MV-4-11 (cell line): ENCODE results near the gene BOD1.

Experiments
- DNase-seq: peaks from one replicate; lab custom pipeline; 2025; lab: John Stamatoyannopoulos, UW

The BOD1 gene

DNA sequence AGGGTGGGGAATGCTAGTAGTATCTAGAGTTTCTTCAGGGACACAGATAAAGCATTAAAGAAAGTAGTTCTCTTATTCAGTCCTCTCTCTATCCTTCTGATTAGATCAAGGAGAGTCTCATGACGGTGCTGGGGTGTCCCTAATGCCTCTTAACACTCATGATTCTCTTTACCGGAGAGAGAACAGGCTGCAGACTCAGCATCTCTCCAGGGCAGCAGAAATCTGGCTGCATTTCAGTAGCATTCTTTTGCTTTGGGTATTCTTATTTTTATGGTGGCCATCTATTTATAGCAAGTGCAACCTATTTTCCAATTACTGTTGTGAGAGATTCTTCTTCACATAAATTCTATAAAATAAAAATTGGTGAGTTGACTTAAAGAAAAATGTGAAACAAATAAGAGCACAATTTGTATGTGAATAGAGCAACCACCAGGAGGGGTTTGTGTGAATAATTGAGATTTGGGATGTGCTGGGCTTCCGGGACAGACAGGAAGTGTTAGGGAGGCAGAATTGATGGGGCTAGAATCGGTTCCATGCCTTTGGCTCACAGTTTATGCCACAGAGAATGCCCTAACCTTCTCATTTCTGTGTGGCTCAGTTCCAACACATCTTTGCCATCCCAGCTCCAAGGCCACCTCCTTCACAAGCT, 23.8 kb upstream of the BOD1 start:
- no peak for DNase-seq

DNA sequence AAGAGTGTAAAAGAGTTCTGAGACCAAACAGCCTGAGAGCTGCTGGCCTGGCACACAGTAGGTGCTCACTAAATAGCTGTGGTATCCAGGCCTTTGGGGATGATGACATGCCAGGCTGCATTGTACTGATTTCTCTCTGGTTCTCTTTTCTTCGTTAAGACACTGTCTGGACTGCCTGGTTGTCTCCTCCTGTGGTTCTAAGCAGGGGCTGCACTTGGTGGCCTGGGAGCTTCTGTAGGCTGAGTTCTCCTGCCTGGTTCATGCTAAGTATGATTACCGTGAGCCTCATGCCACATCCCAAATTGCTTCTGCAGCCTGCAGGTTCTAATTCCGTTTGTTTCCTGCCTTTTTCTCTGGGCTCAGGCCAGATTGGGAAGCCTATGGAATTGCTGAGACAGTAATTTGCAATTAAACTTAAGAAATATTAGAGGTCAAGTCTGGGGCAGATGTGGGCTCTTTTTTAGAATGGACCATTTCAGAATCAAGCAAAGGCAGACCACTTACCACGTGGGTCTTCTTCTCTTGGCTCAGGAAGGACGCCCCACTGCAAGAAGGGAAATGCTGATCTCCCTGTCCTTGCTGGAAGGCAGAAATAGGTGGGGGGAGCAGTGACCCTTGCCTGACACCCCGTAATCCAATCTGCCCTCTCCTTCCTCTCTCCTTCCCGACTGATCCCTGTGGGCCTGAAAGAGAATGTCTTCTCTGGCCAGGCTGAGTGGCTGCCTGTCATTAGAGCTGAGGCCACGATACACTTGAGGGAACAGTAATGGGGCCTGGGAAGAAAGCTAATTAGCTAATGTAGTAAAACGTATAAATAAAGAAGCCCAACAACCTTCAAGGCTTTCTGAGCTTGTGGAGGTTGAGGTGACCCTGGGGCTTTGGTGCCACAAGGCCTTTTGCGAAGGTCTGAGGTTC, 21.9 kb upstream of the BOD1 start:
- no peak for DNase-seq

DNA sequence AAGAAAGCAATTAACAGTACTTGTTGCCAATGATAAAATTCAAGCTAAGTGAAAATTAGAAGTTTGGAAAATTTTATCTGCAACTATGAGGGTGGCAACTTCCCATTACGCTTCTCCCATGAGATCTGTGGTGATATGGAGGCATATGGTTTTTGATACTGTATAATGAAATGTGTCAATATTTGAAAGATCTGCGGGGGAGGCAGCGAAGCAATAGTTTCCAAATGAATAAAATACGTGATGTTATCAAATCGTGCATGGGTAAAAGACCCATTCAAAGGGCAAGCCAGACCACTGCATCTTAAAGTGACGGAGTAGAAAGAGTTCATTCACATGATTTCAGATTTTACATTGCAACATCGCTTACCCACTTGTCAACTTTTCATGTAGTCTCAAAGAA, 20.9 kb upstream of the BOD1 start:
- DNase-seq = no peak

DNA sequence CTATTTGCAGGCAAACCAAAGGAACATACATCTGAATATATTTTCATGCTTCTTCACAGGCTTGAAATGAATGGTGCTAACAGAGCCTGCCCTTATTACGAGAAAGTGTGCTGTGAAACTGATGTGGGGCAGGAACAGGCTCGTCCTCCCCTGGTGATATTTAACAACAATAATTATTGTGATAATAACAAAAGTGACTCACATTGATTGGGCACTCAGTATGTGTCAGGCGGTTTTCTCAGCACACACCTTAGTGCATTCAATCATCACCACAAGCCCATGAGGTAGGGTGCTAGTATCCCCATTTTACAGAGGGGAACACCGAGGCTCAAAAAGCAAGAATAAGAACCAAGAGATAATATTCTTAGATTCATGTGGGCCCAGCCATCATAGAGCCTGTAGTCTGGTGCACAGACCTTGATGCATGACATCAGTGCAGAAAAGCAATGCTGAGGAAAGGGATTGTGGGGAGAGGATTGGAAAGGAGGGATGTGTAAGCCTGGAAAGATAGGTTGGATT, 18.1 kb upstream of the BOD1 start:
- DNase-seq = no peak

DNA sequence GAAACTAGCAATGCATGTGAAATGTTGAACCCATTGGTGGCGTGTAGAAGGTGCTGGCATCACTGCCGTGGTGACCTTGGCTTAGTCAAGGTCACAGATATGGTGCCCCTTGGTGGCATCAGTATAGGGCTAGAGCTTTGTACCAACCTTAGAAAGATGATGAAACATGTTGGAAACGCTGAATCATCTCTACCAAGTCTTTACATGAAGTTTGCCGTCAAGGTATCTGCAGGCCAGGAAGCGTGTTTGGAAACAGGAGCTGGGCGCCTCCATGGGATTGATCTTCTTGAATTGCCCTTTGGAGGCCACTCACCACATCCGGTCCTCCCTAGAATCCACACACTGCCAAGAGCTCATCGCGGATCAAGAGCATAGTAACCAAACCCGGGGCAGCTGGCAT, 16.9 kb upstream of the BOD1 start:
- DNase-seq = no peak

DNA sequence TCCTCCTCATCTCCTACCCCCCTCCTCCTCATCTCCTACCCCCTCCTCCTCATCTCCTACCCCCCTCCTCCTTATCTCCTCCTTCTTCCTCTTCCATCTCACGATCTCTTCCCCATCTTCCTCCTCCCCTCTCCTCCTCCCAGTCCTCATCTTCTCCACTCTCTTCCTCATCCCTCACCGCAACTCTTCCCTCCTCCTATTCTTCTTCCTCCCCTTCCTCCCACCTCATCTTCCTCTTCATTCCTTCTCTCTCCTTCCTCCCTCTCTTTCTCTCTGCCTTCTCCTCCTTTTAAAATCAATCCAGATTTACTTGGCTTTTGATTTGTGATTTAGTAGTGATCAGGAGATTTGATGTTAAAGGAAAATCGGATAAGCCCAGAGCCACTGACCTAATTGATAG, 15.0 kb upstream of the BOD1 start:
- no peak for DNase-seq

DNA sequence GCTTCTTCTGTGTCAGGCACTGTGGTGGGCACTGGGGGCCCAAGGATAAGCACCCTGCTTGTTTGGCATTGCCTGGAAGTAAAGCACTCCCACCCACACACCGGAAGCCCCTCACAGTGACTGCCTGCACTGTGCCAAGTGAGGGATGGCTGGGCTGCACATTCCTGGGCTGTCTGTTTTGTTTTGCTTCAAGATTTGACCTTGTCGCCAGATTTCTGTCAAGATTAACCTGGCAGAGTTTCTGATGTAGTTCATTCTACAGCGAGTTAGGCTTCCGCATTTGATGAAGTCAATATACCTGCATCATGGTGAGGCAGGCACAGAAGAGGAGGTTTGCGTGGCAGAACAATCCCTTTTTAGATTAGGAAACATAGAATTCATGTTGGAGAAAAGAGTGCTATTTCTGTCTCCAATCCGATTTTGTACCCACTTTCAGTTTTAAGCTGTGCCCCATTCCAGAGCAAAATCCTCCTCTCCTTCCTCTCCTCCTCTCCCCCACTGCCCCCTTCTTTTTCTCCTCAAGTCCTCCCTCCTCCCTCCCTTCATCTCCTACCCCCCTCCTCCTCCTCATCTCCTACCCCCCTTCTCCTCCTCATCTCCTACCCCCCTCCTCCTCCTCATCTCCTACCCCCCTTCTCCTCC, 14.4 kb upstream of the BOD1 start:
- DNase-seq = no peak

DNA sequence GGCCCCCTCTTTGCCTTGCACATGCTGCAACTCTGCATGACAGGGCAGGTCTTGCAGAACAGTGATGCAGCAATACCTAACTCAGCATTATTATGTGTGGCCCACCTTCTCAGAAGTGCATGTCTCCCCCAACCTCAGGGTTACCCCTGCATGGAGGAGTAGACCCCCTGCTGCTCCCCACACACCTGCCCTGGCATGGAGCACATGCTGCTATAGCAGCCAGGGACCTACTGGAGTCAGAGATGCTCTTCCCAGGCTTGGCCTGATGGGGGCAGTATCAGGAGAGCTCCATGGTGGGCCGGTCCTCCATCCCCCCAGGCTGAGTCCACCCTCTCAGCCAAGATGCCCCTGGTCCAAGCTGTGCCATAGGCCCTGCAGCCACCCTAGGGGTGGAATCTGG, 13.2 kb upstream of the BOD1 start:
- no peak for DNase-seq

DNA sequence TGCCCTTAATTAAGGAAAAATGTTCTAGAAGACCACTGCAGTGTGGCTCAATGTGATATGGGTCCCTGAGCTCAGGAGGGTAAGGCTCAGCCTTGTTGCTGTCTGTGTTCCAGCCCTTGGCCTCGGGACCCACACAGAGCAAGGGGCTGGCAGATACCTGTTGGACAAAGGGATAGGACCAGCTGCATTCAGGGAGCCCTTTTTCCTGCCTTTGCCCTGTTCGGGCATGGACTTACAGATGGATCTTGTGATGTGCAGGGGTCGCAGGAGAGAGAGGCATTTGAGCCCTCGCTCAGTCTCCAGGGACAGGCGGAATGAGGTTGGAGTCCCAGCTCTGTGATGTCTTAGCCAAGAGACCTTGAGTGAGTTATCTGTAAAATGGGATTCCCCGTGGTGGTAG, 12.1 kb upstream of the BOD1 start:
- no peak for DNase-seq

DNA sequence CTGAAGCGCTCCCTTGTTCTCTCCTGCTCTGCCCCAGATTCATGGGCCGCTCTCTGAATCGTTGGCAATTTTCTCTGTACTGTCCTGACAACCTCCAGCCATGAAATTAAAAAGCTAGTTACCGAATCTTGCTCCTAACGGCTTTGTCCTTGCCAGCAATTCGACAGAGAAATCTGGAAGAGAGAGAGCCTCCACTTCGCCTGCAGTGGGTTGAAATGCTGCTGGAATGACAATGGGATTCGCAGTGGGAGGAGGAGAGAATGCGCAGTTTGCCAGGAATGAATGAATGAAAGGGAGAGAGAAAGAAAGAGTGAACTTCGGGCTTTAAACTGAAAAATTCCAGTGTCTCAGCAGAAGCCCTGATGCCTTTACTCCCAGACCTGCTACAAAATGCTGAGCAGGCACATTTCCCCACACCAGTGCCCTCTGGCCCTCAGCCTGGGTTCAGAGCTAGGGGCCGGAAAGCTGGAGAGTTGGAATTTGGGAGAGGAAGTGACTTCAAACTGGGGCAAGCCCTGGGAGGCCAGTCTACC, 11.5 kb upstream of the BOD1 start:
- no peak for DNase-seq

DNA sequence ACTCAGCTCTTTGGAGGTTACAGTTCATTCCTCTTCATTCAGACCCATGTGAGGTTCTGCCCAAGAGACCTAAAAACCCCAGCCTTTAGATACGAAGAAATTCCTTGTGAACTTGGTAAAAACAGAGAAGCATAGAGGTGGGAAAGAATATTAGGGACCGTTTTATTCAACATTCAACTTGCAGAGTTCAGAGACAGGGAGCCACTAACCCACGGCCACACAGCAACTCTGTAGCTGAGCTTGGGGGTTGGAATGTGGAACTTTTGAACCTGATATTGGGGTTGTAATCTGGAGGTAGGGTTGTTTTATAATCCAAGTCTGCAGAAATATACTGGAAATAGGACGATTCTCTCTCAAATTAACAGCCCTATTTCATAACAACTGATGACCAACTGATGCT, 10.8 kb upstream of the BOD1 start:
- DNase-seq = no peak

DNA sequence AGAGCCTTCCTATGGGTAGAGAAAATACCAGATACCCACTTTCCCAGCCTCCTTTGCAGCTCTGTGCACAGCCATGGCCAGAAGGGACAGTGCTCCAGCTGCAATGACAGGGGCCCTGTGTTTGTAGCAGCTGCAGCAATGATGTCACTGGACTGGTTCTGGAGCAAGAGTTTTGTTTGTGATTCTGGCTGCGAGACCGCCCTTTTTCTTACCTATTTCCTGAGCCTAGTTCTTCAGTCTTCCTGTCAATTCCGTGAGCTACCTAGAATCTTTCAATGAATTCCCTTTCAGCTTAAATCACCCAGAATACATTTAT, 10.0 kb upstream of the BOD1 start:
- DNase-seq = no peak

DNA sequence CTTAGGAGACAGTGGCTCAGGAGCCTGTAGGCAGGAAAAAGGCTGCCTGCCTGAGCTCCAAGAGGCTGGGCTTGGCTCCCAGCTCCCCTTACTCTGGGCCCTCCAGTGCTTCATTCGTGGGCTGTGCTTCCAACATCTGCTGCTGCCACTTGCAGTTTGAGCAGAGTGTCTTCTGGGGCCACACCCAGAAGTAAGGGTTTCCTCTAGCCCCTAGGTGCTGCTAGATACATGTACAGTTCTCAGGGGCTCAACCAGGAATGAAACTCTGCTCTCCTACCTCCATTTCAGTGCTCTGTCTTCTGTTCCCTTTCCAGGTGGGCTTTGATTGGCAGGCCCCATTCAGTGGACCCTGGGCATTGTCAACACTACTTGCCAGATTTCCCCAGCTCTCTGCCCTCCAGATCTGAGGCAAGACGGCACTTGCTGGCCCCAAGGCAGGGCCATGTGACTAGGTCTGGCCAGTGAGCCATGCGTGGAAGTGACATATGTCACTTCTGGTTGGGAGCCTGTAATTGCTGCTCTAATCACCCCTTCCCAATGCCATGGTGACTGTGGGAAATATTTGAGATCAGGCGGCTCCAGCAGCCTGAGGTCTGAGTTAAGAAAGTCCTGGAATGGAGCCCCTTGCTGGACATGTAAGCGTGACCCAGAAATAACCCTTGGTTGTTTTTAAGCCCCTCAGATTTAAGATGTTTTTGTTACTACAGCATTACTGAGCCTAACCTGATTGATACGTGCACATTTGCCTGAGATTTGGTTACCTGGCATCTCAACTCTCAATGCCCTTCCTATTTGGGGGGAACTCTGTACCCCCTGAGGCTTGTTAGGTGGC, 9.4 kb upstream of the BOD1 start:
- no peak for DNase-seq

DNA sequence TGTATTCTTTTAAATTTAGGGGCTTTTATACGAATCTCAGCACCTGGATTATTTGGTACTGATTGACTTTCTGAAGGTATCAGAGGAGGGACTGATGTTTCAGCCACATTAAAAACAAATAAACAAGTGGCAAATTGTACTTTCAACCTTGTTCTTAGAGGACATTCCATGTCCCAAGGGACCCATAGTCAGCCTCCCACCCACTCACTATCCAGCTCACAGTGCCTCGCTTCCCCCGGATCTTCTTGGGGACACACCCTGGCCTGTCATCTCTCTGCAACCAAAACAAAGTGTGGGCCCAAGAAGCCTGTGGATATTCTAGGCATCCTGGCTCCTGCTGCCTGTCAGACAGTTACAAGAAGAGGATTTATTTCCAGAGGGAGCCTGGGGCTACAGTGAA, 8.8 kb upstream of the BOD1 start:
- no peak for DNase-seq

DNA sequence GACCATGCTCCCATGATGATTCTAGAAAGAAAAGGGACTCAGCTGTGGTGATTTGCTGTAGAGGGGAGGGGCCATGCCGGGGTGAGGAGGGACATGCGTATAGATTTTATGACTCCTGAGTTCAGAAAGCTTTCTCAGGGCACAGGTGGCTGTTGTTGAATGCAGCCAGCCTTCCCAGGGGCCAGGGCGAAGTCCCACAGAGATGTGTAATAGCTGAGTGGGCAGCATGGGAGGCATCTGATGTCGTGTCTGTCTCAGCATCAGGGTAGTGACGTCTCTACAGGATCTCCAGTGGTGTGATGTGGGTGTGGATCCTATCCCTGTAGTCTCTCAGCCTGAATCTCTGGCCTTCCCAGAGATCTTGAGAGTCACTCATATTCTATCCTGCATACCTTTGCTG, 7.8 kb upstream of the BOD1 start:
- DNase-seq = no peak

DNA sequence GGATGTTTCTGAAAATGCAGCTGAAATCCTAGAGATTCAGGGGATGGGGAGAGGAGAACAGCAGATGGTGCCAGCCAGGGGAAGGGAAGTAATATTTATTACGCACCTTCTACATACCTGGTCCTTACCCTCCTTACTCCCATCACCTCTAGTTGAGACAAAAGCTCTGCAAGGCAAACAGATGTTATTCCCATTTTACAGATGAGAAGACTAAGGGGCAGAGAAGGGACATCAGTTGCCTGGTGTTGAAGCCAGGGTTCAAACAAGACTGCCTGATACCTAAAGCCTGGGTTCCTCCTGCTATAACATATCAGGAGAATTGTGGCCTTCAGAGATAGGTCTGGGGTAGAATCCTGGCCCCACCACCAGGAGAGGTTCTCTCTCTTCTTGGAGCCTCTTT, 7.3 kb upstream of the BOD1 start:
- no peak for DNase-seq

DNA sequence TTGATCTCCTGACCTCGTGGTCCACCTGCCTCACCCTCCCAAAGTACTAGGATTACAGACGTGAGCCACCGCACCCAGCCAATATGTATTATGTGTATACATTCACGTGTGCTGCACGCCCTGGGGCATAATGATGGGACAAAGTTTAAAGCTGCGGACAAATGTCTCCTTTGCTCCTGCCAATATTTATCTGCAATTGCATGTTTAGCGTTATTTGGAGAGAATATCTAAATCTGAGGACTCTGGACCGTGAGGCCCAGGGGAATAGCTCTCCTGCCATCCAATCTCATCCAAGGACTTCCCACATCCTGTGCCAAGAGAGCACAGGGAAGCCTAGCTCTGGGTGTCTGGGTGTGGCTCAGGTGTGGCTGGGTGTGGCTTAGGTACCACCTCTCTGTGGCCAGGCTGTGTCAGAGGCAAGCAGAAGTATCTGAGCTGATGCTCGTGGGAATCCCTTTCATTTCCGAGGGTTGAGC, 6.9 kb upstream of the BOD1 start:
- no peak for DNase-seq

DNA sequence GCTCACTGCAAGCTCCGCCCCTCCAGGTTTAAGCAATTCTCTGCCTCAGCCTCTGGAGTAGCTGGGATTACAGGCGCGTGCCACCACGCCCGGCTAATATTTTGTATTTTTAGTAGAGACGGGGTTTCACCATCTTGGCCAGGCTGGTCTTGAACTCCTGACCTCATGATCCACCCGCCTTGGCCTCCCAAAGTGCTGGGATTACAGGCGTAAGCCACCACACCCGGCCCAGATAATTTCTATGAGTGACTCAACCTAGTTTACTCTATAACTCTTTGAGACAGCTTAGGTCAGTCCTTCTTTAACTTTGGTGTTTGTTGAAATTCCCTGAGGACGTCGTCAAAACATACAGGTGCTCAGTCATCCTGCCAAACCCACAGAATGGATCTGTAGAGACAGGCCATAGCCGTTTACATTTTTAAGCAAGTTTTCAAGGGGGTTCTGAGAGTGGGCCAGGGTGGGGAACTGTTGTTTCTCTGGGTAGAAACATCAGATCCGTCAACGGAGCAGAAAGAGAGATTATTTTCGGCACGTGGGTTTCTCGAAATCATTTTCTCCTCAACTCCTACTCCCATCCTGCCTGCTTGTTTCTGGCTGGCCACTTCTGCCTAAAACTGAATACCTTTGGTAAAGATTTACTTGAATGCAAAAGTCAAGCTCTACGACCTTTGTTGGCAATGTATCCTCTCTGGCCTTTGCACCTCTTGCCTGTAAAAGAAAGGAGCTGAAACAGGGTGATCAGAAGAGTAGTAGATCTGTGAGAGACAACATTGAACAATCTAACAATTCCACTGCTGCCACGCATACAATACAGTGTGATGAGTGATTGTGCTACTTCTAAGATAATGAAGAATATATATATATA, 6.0 kb upstream of the BOD1 start:
- DNase-seq = no peak

DNA sequence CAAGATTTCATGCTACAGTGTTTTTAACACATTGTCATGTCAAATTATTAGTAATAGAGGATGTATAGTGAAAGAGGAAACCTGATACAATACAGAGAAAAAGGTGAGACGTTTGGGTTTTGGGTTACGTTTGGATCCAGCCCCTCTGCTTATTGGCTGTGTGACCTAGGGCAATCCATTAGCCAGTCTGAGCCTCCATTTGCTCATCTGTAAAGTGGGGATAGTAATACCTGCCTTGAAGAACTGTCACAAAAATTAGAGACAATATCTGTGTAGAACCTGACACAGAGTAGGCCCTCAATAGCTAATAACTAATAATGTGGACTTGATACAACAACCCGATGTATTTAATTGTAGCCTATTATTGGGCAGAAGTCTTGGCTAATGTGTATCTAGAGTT, 4.3 kb upstream of the BOD1 start:
- no peak for DNase-seq

DNA sequence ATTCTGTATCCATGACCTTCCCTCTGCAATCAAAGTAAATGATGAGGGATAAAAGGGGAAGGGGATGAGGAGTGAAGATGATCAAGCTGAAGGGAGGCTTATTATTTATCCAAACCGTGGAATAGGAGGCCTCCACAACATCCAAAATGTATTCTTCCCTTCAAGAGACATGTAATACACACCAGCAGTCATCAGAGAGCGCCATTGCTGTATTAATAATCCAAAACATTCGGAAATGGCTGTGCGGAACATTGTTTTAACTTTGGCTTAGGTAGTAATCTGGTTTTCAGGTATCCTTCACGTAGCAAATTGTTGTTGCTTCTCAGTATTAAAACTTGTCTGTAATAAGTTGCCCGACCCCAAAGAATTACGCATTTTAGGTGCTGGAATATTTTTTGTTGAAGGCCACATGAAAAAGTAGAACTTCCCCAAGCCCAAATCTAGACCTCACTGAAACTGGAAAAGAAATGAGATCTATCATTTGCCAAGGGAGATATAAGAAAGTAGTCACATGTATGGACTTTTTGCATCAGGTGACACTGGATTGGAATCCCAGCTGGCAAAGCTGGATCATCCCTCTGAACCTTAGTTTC, 2.6 kb upstream of the BOD1 start:
- peak; percentile 28 for DNase-seq
